Common myeloid progenitor, CD34-positive (primary cell): Measurements from ENCODE around the gene CAPN11.
"Not testable (repeated sequence)": the region's sequence is repeated elsewhere in the genome, so short reads cannot be mapped to it uniquely, and the experiment has no call there.

Source experiments
- CTCF ChIA-PET: fragments of 350-600 bp; sonication (Branson Sonifier 250); formaldehyde crosslinking; loops from one replicate; lab custom pipeline; 2021; ENCODE audit warnings: antibody characterized with exemption; lab: Charles Lee
- POLR2A ChIA-PET: fragments of 350-600 bp; sonication (Branson Sonifier 250); formaldehyde crosslinking; loops from one replicate; lab custom pipeline; 2021; ENCODE audit warnings: antibody characterized with exemption; lab: Charles Lee
- DNase-seq, 3 donors: peaks; one replicate each; pipeline versions ENCODE4 v3.0.0 to v3.0.0-alpha.2; 2013
- H3K27ac ChIP-seq, 2 experiments: 1 replicate in 1 of 2; 2 replicates in 1 of 2; pipeline ENCODE4 v1.7.0; 2013; ENCODE audit warnings: inconsistent platforms in 2 of 2, low read length in 2 of 2, mild to moderate bottlenecking in 2 of 2, low read depth in 1 of 2, moderate library complexity in 1 of 2; ENCODE audit not compliant: severe bottlenecking in 2 of 2, insufficient read depth in 1 of 2, poor library complexity in 1 of 2
- H3K27me3 ChIP-seq, 5 experiments: replicated peaks in 2 of 5; 1 replicate in 3 of 5; 2 replicates in 2 of 5; pipeline versions ENCODE4 v1.6.1 to v1.7.0; 2013; ENCODE audit warnings: low read length in 4 of 5, mild to moderate bottlenecking in 2 of 5, moderate library complexity in 2 of 5, inconsistent platforms in 1 of 5; ENCODE audit not compliant: insufficient read depth in 5 of 5, control insufficient read depth in 4 of 5
- H3K36me3 ChIP-seq, 4 experiments: 1 replicate in 2 of 4; 2 replicates in 2 of 4; pipeline versions ENCODE4 v1.6.1 to v1.7.0; 2013; ENCODE audit warnings: low read length in 3 of 4, control low read depth in 1 of 4, mild to moderate bottlenecking in 1 of 4; ENCODE audit not compliant: control insufficient read depth in 4 of 4, insufficient read depth in 4 of 4
- H3K4me1 ChIP-seq, 4 experiments: 1 replicate in 3 of 4; 2 replicates in 1 of 4; pipeline versions ENCODE4 v1.6.1 to v1.7.1; 2013; ENCODE audit warnings: low read length in 3 of 4, mild to moderate bottlenecking in 3 of 4, control low read depth in 1 of 4, inconsistent platforms in 1 of 4, moderate library complexity in 1 of 4; ENCODE audit not compliant: control insufficient read depth in 4 of 4, insufficient read depth in 4 of 4; ENCODE audit errors: control extremely low read depth in 1 of 4
- H3K4me3 ChIP-seq, 7 experiments: 1 replicate in 4 of 7; 2 replicates in 3 of 7; pipeline versions ENCODE4 v1.5.1 to v1.7.0; 2013; ENCODE audit warnings: mild to moderate bottlenecking in 7 of 7, low read length in 6 of 7, moderate library complexity in 6 of 7, inconsistent platforms in 2 of 7, low read depth in 2 of 7, control low read depth in 1 of 7; ENCODE audit not compliant: insufficient read depth in 4 of 7, control insufficient read depth in 1 of 7; ENCODE audit errors: extremely low read depth in 1 of 7
- H3K9me3 ChIP-seq, 5 experiments: 1 replicate in 4 of 5; 2 replicates in 1 of 5; pipeline versions ENCODE4 v1.6.1 to v1.7.1; 2013; ENCODE audit warnings: low read length in 4 of 5, mild to moderate bottlenecking in 2 of 5, inconsistent platforms in 1 of 5, low read depth in 1 of 5, moderate library complexity in 1 of 5; ENCODE audit not compliant: control insufficient read depth in 4 of 5, insufficient read depth in 2 of 5; ENCODE audit errors: control extremely low read depth in 1 of 5
- WGBS: methylation state at CpG from one replicate; pipeline ENCODE4 v1.1.5; 2013; ENCODE audit not compliant: insufficient coverage; 5-methylcytosine and 5-hydroxymethylcytosine counted together

Gene CAPN11

GRCh38 chr6:44138717-44139350 lies 19.8 kb upstream of the CAPN11 start:
- Histone ChIP-seq H3K4me3 (no peak overlapping the region), H3K27ac (no peak overlapping the region), H3K4me1 (no peaks in the 10 kb centered on the region), H3K9me3 (no peaks in the 10 kb centered on the region), H3K36me3 (no peaks in the 10 kb centered on the region), H3K27me3 (no peaks in the 10 kb centered on the region)
- POLR2A ChIA-PET: no interaction called here
- CTCF ChIA-PET: interaction anchor here (1.3 to 2.0 kb wide), 3 partner anchors 14 to 42 kb away, joined by 3 to 6 read pairs (median 4); no protein-coding TSS in a partner anchor
- no peak for DNase-seq
- WGBS: 88% methylated on average over 4 of the region's 6 CpGs

GRCh38 chr6:44139351-44139743 lies 19.3 kb upstream of the CAPN11 start:
- H3K4me3 ChIP-seq: no peak overlapping the region
- no peaks in the 10 kb centered on the region for H3K9me3 ChIP-seq
- H3K36me3 ChIP-seq: no peaks in the 10 kb centered on the region
- DNase-seq: no peak
- no peaks in the 10 kb centered on the region for H3K4me1 ChIP-seq
- H3K27ac ChIP-seq: no peak overlapping the region
- ChIA-PET CTCF (interaction anchor here (0.7 to 1.3 kb wide), 2 partner anchors 14 to 28 kb away, joined by 3 read pairs; no protein-coding TSS in a partner anchor), POLR2A (no interaction called here)
- 97% methylated on average over 8 of the region's 10 CpGs for WGBS
- no peaks in the 10 kb centered on the region for H3K27me3 ChIP-seq

- 100% methylated on average over 1 of the region's 1 CpG for WGBS
- no peak overlapping the region for H3K4me3 ChIP-seq
- ChIA-PET POLR2A (no interaction called here), CTCF (interaction anchor here (0.6 to 2.1 kb wide), 2 partner anchors 10 to 101 kb away, joined by 3 to 13 read pairs; no protein-coding TSS in a partner anchor)
- H3K36me3 ChIP-seq: no peaks in the 10 kb centered on the region
- no peak overlapping the region for H3K27ac ChIP-seq
- H3K27me3 ChIP-seq: no peaks in the 10 kb centered on the region
- no peak for DNase-seq
- H3K9me3 ChIP-seq: no peaks in the 10 kb centered on the region
- H3K4me1 ChIP-seq: no peaks in the 10 kb centered on the region
These were observed 15.8 kb upstream of the CAPN11 start for GRCh38 chr6:44142835-44143234.

- CTCF ChIA-PET: interaction anchor here (1.4 to 2.1 kb wide), 2 partner anchors 9 to 11 kb away, joined by 3 to 13 read pairs; no protein-coding TSS in a partner anchor
- no peaks in the 10 kb centered on the region for H3K36me3 ChIP-seq
- H3K27me3 ChIP-seq: no peaks in the 10 kb centered on the region
- no peak overlapping the region for H3K27ac ChIP-seq
- no peaks in the 10 kb centered on the region for H3K4me1 ChIP-seq
- H3K9me3 ChIP-seq: no peaks in the 10 kb centered on the region
- no peak overlapping the region for H3K4me3 ChIP-seq
- no peak for DNase-seq
- POLR2A ChIA-PET: no interaction called here
- WGBS: no CpG with 5 or more reads among the region's 1 CpG
These were observed 14.9 kb upstream of the CAPN11 start for GRCh38 chr6:44143731-44144130.

GRCh38 chr6:44144536-44144935 lies 14.1 kb upstream of the CAPN11 start:
- ChIA-PET POLR2A (interaction anchor here (0.6 kb wide), 1 partner anchor 45 kb away, joined by 5 read pairs; no protein-coding TSS in a partner anchor), CTCF (interaction anchor here (1.4 to 2.1 kb wide), 3 partner anchors 8 to 47 kb away, joined by 3 to 13 read pairs (median 5); no protein-coding TSS in a partner anchor)
- DNase-seq, H3K4me1 ChIP-seq, H3K4me3 ChIP-seq, H3K9me3 ChIP-seq, H3K27ac ChIP-seq, H3K27me3 ChIP-seq, H3K36me3 ChIP-seq: not testable (repeated sequence)
- 75% methylated on average over 2 of the region's 3 CpGs for WGBS

GRCh38 chr6:44145839-44146238 lies 12.8 kb upstream of the CAPN11 start:
- no peaks in the 10 kb centered on the region for H3K27me3 ChIP-seq
- H3K36me3 ChIP-seq: no peaks in the 10 kb centered on the region
- H3K9me3 ChIP-seq: no peaks in the 10 kb centered on the region
- no peaks in the 10 kb centered on the region for H3K4me1 ChIP-seq
- DNase-seq: no peak
- no peak overlapping the region for H3K27ac ChIP-seq
- POLR2A ChIA-PET: no interaction called here
- H3K4me3 ChIP-seq: no peak overlapping the region
- CTCF ChIA-PET: interaction anchor here (5.8 kb wide), 1 partner anchor 50 kb away, joined by 48 read pairs; no protein-coding TSS in a partner anchor

- CTCF ChIA-PET: interaction anchor here (5.8 kb wide), 1 partner anchor 50 kb away, joined by 48 read pairs; no protein-coding TSS in a partner anchor
- 95% methylated on average over 9 of the region's 10 CpGs for whole genome bisulfite sequencing
- Histone ChIP-seq H3K27ac (no peak overlapping the region), H3K27me3 (peaks cover 0 to 4% (median 0%) of the 10 kb centered on the region in 5 experiments), H3K4me1 (peaks cover 0 to 3% (median 0%) of the 10 kb centered on the region in 4 experiments), H3K9me3 (no peaks in the 10 kb centered on the region), H3K4me3 (no peak overlapping the region), H3K36me3 (no peaks in the 10 kb centered on the region)
- POLR2A ChIA-PET: interaction anchor here (0.6 kb wide), 1 partner anchor 17 kb away, joined by 5 read pairs; no protein-coding TSS in a partner anchor
- DNase-seq: no peak
These were observed 11.9 kb upstream of the CAPN11 start for GRCh38 chr6:44146685-44147084.
